Heart left ventricle (tissue), 13 donors: Measurements from ENCODE around the gene PLA2G2D.

ENCODE experiments used
- CTCF ChIP-seq, 12 donors: fragments of 200-600 bp; sonication (generic) in 4 of 12; IDR thresholded peaks; one replicate each; pipeline versions ENCODE4 v1.5.0 to v1.8.0; 2018 to 2022; ENCODE audit warnings: antibody characterized with exemption in 12 of 12, mild to moderate bottlenecking in 5 of 12
- POLR2A ChIP-seq, 2 donors: fragments of 450-650 bp; IDR thresholded peaks; one replicate each; pipeline ENCODE4 v1.6.1; 2017; ENCODE audit warnings: antibody characterized with exemption in 2 of 2, mild to moderate bottlenecking in 2 of 2, moderate library complexity in 2 of 2
- donor health status: ischemic (EF 13 %, LVEDD 7.1; RV severe dilation, severe dysfunction).
- donor health status: DM: no; HTN: yes; CAD: no.
- donor health status: DM: no; HTN: no; CAD: no.
- donor health status: ischemic (EF 25% LVEDD 6.9; RV normal size, moderate dysfunction).
- donor health status: ischemic (EF 25% LVEDD 5.7; RV mildly dilated, moderate dysfunction).
- donor health status: ischemic (EF 35%, LVEDD 5.7; RV mildly dilated, moderate dysfunction).
- donor health status: nonischemic (EF 11% LVEDD 7.7; RV severe dilation, severe dysfunction).
- donor health status: DM: yes; HTN: yes; CAD: no.
- donor health status: PGD.
- donor health status: ischemic (EF 29% LVEDD 5.4; RV normal size, mild dysfunction).
- donor health status: nonischemic (EF 23%, LVEDD 6.1; RV moderate dilation, normal function).

GRCh38 chr1:20093940-20094391 is 25.4 kb downstream of the PLA2G2D start:
- no peak for TF ChIP-seq CTCF (IDR thresholded peaks at IDR 0.05)
- no peak for TF ChIP-seq POLR2A (IDR thresholded peaks at IDR 0.05)
